Measurements from ENCODE around the gene STKLD1.

- TF ChIP-seq CTCF (IDR thresholded peaks at IDR 0.05; ENCODE audit: low read length) (no peak), EZH2phosphoT487 (IDR thresholded peaks at IDR 0.05; ENCODE audit: low read length) (no peak), EZH2 (optimal IDR thresholded peaks at IDR 0.05; ENCODE audit: low read depth, low read length) (no peak)
Measured at GRCh38 chr9:133427658-133428348, 51.6 kb downstream of the STKLD1 start.

All from MM.1S (cell line).